Loucy (cell line): Measurements from ENCODE around the gene MT1H.

Source experiments
- EZH2phosphoT487 ChIP-seq: fragments of 200-600 bp; IDR thresholded peaks from 2 replicates; pipeline ENCODE4 v1.6.1; 2018; ENCODE audit warnings: antibody characterized with exemption, mild to moderate bottlenecking, moderate library complexity, borderline replicate concordance
- TF ChIP-seq, protein P1 (sequence below): fragments of 200-600 bp; sonication (generic); conservative IDR thresholded peaks from 2 replicates; pipeline ENCODE4 v1.5.1; 2014; ENCODE audit warnings: mild to moderate bottlenecking, antibody characterized with exemption, low read length

DNA sequence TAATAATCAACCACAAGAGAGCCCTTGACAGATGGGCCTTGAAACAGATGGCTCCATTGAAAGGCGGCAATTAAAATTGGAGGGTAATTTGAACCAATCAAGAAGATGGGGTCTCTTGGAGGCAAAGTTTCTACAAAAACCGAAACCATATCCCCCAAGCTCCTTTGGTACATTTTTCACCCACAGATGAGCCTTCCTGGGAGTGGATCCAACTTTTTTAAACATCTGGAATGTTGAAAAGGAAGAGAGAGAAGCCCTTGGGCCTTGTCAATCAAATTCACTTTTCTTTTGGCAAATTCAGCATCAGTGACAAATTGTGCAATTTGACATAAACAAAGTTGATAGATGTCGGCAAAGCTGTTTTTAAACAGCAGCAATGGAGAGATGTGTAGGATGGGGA is 47.1 kb downstream of the MT1H start:
- TF ChIP-seq, protein P1, sequence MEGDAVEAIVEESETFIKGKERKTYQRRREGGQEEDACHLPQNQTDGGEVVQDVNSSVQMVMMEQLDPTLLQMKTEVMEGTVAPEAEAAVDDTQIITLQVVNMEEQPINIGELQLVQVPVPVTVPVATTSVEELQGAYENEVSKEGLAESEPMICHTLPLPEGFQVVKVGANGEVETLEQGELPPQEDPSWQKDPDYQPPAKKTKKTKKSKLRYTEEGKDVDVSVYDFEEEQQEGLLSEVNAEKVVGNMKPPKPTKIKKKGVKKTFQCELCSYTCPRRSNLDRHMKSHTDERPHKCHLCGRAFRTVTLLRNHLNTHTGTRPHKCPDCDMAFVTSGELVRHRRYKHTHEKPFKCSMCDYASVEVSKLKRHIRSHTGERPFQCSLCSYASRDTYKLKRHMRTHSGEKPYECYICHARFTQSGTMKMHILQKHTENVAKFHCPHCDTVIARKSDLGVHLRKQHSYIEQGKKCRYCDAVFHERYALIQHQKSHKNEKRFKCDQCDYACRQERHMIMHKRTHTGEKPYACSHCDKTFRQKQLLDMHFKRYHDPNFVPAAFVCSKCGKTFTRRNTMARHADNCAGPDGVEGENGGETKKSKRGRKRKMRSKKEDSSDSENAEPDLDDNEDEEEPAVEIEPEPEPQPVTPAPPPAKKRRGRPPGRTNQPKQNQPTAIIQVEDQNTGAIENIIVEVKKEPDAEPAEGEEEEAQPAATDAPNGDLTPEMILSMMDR: no peak
- TF ChIP-seq EZH2phosphoT487: no peak
